GM12878 (cell line): ENCODE results near the gene ADISSP. TPM values are rescaled to one million over a fixed set of nuclear protein-coding genes. Genes with fewer than 3 reads are reported as not detected.

Source experiments
- ASH2L ChIP-seq: fragments of 300-600, 200-600 bp; sonication (generic); IDR thresholded peaks from 2 replicates; pipeline ENCODE4 v1.6.1; 2017; ENCODE audit warnings: low read depth, mild to moderate bottlenecking, borderline replicate concordance
- BMI1 ChIP-seq: fragments of 450-650 bp; IDR thresholded peaks from 2 replicates; pipeline ENCODE4 v1.6.1; 2016; ENCODE audit warnings: mild to moderate bottlenecking, moderate library complexity, borderline replicate concordance
- BRCA1 ChIP-seq: IDR thresholded peaks from 2 replicates; pipeline ENCODE4 v1.6.1; 2011; ENCODE audit warnings: low read depth, low read length, improper control_type of control experiment
- CUX1 ChIP-seq: IDR thresholded peaks from 2 replicates; pipeline ENCODE4 v1.6.1; 2012; ENCODE audit warnings: improper control_type of control experiment, low read depth, low read length; ENCODE audit not compliant: insufficient replicate concordance
- E4F1 ChIP-seq: fragments of 450-650 bp; IDR thresholded peaks from 2 replicates; pipeline ENCODE4 v1.6.1; 2018; ENCODE audit warnings: borderline replicate concordance, mild to moderate bottlenecking; ENCODE audit not compliant: partially characterized antibody
- GABPA ChIP-seq: IDR thresholded peaks from 2 replicates; pipeline ENCODE4 v1.6.1; 2014; ENCODE audit warnings: antibody characterized with exemption, low read depth, mild to moderate bottlenecking, inconsistent platforms
- HDAC2 ChIP-seq: fragments of 200-600 bp; sonication (generic); IDR thresholded peaks from 2 replicates; pipeline ENCODE4 v1.6.1; 2017
- MTA3 ChIP-seq: IDR thresholded peaks from 2 replicates; pipeline ENCODE4 v1.6.1; 2012; ENCODE audit warnings: low read length, inconsistent platforms, borderline replicate concordance
- RAD21 ChIP-seq: IDR thresholded peaks from 2 replicates; pipeline ENCODE4 v1.6.1; 2011; ENCODE audit warnings: mild to moderate bottlenecking, low read depth, low read length, moderate library complexity; ENCODE audit not compliant: insufficient read depth
- WRNIP1 ChIP-seq: IDR thresholded peaks from 2 replicates; pipeline ENCODE4 v1.6.1; 2011; ENCODE audit warnings: low read depth, low read length, improper control_type of control experiment, borderline replicate concordance
- polyA plus RNA-seq, 11 experiments: library from polyadenylated mRNA; depleted of rRNA in 4 of 11; unstranded in 6 of 11; stranded (reverse) in 5 of 11; fragments of >200 nt; fragmentation: Nextera tagmentation in 4 of 11; fragmentation: Illumina TruSeq in 1 of 11; extraction: Ambion mirVana in 4 of 11; extraction: Trizol in 1 of 11; gene quantifications; 1 replicate in 1 of 11; 2 replicates in 10 of 11; pipeline versions ENCODE4 v1.2.1 to v1.2.3, GENCODE V29; 2011 to 2016; ENCODE audit warnings: inconsistent platforms in 2 of 11, missing spikeins in 2 of 11, low read depth in 1 of 11
- total RNA-seq, 4 experiments: library from RNA; depleted of rRNA in 3 of 4; stranded (reverse); fragments of >200 nt in 3 of 4; fragmentation: Illumina TruSeq in 1 of 4; extraction: Trizol in 1 of 4; gene quantifications; 2 replicates each; pipeline versions ENCODE4 v1.2.1 to v1.2.3, GENCODE V29; 2013 to 2021
- TF ChIP-seq, protein P1 (sequence below): fragments of 450-650 bp; IDR thresholded peaks from 2 replicates; pipeline ENCODE4 v1.6.1; 2017; ENCODE audit warnings: antibody characterized with exemption, mild to moderate bottlenecking, moderate library complexity

ADISSP gene
- total and polyA plus RNA-seq, 10 of the 15 experiments (the other 5 are each of a cell fraction or from before 2014, with no cell fraction given) = 0.80 to 96.3 (median 38.6) TPM

DNA sequence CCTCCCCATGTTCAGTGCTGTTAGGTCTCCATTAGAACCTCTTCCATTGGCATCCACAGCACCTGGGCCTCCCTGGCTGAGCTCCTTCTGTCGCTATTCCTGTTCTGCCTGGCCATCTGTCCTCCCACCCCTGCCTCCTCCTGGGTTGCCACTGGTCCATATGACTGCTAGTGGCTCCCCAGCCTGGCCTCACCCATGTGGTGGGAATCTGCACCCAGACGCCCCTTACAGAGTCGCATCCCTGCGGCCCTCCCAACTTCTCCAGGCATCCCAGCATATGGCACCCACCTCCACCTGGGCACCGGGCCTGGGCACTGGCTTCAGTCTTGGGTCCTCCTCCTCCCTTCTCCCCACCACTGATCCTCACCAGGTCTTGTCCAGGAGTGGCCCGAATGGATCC lies 36.3 kb upstream of the ADISSP start (continued):
- TF ChIP-seq CUX1 (no peak), WRNIP1 (no peak), RAD21 (no peak), BRCA1 (no peak), HDAC2 (no peak), GABPA (no peak), BMI1 (no peak), E4F1 (no peak), MTA3 (no peak), ASH2L (no peak)
- TF ChIP-seq, protein P1, sequence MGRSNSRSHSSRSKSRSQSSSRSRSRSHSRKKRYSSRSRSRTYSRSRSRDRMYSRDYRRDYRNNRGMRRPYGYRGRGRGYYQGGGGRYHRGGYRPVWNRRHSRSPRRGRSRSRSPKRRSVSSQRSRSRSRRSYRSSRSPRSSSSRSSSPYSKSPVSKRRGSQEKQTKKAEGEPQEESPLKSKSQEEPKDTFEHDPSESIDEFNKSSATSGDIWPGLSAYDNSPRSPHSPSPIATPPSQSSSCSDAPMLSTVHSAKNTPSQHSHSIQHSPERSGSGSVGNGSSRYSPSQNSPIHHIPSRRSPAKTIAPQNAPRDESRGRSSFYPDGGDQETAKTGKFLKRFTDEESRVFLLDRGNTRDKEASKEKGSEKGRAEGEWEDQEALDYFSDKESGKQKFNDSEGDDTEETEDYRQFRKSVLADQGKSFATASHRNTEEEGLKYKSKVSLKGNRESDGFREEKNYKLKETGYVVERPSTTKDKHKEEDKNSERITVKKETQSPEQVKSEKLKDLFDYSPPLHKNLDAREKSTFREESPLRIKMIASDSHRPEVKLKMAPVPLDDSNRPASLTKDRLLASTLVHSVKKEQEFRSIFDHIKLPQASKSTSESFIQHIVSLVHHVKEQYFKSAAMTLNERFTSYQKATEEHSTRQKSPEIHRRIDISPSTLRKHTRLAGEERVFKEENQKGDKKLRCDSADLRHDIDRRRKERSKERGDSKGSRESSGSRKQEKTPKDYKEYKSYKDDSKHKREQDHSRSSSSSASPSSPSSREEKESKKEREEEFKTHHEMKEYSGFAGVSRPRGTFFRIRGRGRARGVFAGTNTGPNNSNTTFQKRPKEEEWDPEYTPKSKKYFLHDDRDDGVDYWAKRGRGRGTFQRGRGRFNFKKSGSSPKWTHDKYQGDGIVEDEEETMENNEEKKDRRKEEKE = no peak
